ENCODE measurements around the gene ACSF2.

DNA sequence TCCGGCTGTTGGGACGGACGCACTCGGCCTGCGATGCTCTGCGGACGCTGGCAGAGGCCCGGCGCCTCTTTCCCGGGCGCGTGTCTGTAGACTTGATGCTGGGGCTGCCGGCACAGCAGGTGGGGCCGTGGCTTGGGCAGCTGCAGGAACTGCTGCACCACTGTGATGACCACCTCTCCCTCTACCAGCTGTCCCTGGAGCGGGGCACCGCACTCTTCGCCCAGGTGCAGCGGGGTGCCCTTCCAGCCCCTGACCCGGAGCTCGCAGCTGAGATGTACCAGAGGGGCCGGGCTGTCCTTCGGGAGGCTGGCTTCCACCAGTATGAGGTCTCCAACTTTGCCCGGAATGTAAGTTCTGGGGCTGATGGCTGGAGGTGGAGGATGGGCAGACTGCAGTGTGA, 56.1 kb downstream of the ACSF2 start:
- TF ChIP-seq, protein P1, sequence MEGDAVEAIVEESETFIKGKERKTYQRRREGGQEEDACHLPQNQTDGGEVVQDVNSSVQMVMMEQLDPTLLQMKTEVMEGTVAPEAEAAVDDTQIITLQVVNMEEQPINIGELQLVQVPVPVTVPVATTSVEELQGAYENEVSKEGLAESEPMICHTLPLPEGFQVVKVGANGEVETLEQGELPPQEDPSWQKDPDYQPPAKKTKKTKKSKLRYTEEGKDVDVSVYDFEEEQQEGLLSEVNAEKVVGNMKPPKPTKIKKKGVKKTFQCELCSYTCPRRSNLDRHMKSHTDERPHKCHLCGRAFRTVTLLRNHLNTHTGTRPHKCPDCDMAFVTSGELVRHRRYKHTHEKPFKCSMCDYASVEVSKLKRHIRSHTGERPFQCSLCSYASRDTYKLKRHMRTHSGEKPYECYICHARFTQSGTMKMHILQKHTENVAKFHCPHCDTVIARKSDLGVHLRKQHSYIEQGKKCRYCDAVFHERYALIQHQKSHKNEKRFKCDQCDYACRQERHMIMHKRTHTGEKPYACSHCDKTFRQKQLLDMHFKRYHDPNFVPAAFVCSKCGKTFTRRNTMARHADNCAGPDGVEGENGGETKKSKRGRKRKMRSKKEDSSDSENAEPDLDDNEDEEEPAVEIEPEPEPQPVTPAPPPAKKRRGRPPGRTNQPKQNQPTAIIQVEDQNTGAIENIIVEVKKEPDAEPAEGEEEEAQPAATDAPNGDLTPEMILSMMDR (IDR thresholded peaks at IDR 0.05), result no peak
- TF ChIP-seq POLR2AphosphoS5 (IDR thresholded peaks at IDR 0.05), result no peak
